ENCODE measurements around the gene GLCCI1. TPM values are rescaled to one million over a fixed set of nuclear protein-coding genes. Genes with fewer than 3 reads are reported as not detected.

GLCCI1 gene
- polyA plus RNA-seq, 1 donor (not counting 4 experiments of a cell fraction or from before 2014, with no cell fraction given): 3.4 TPM

- no peaks in the 10 kb centered on the region for H3K79me2 ChIP-seq (ENCODE audit: control insufficient read depth, insufficient read depth, low read length)
- TF ChIP-seq CTCF (optimal IDR thresholded peaks at IDR 0.05 in 1 of 3, IDR thresholded peaks at IDR 0.05 in 1 of 3, conservative IDR thresholded peaks at IDR 0.05 in 1 of 3; ENCODE audit: extremely low read depth in 1 of 3, insufficient read depth in 2 of 3, low read length in 3 of 3) (no peak), EZH2 (IDR thresholded peaks at IDR 0.05; ENCODE audit: low read length) (no peak)
- dilution Hi-C loops (cut with MboI; ENCODE audit: extremely low pct_ligation_motif_present, low sequenced_read_pairs): no loop called here
- no peaks in the 10 kb centered on the region for H4K20me1 ChIP-seq (ENCODE audit: control insufficient read depth, extremely low read depth, insufficient read depth, low read length)
- H3K4me2 ChIP-seq (ENCODE audit: control insufficient read depth, extremely low read depth, insufficient read depth, low read depth, low read length): no peak overlapping the region
- no peaks in the 10 kb centered on the region for H3K4me1 ChIP-seq (ENCODE audit: control insufficient read depth, extremely low read depth, insufficient read depth, low read length)
- no peaks in the 10 kb centered on the region for H3K9me1 ChIP-seq (ENCODE audit: control insufficient read depth, extremely low read depth, insufficient read depth, low read length)
- H3K9me3 ChIP-seq (ENCODE audit: control insufficient read depth, low read depth, low read length): no peaks in the 10 kb centered on the region
- H3K27ac ChIP-seq (ENCODE audit: control insufficient read depth, insufficient read depth, low read length): no peak overlapping the region
- DNase-seq (ENCODE audit: low read depth, low spot score) (no peak), FAIRE-seq (no peak)
- H3K4me3 ChIP-seq (ENCODE audit: control insufficient read depth in 2 of 3, extremely low read depth in 1 of 3, insufficient read depth in 2 of 3, low read depth in 1 of 3, low read length in 3 of 3): no peak overlapping the region
- H2AFZ ChIP-seq (ENCODE audit: control insufficient read depth, low read length): no peak overlapping the region
- H3K27me3 ChIP-seq (ENCODE audit: control insufficient read depth, extremely low read depth, insufficient read depth, low read length): no peaks in the 10 kb centered on the region
- no peak overlapping the region for H3K9ac ChIP-seq (ENCODE audit: control insufficient read depth, extremely low read depth, insufficient read depth, low read length)
- no peaks in the 10 kb centered on the region for H3K36me3 ChIP-seq (ENCODE audit: control insufficient read depth in 2 of 2, extremely low read depth in 1 of 2, insufficient read depth in 2 of 2, low read length in 2 of 2)
Observed at GRCh38 chr7:8135417-8135816, 166.8 kb downstream of the GLCCI1 start.

DNA sequence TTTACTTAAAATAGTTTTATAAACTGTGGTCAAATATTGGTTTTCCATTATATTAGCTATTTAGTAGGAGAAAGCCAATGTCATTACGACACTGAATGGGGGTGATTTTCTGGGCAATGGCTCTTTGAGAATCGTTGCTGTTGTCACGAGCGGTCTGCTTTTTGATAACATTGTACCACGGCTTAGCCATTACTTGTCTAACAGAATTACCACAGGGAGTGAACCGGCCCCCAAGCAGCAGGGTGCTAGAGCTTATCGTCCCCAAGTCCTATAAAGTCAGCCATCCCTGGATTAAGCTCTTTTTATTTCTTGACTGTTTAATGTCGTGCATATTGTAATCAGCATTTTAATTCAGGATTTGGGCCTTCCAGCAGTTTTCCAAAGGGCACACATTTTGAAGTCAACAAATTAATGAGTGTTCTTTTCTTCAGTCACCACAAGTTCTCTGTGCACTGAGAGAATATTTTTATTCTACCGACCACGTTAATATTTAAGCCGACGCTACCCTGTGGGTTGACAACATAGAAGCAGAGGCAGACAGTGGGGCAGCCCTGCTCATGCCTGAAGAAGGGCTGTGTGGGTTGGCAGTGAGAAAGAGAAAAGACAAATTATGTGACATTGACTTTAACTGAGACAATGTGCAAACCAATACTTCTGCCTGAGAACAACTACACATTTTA is 167.6 kb downstream of the GLCCI1 start:
- DNase-seq (ENCODE audit: low read depth, low spot score) (no peak), FAIRE-seq (no peak)
- Histone ChIP-seq H2AFZ (ENCODE audit: control insufficient read depth, low read length) (no peak overlapping the region), H3K27ac (ENCODE audit: control insufficient read depth, insufficient read depth, low read length) (no peak overlapping the region), H4K20me1 (ENCODE audit: control insufficient read depth, extremely low read depth, insufficient read depth, low read length) (no peaks in the 10 kb centered on the region), H3K27me3 (ENCODE audit: control insufficient read depth, extremely low read depth, insufficient read depth, low read length) (no peaks in the 10 kb centered on the region), H3K4me2 (ENCODE audit: control insufficient read depth, extremely low read depth, insufficient read depth, low read depth, low read length) (no peak overlapping the region), H3K79me2 (ENCODE audit: control insufficient read depth, insufficient read depth, low read length) (no peaks in the 10 kb centered on the region), H3K36me3 (ENCODE audit: control insufficient read depth in 2 of 2, extremely low read depth in 1 of 2, insufficient read depth in 2 of 2, low read length in 2 of 2) (no peaks in the 10 kb centered on the region), H3K9me3 (ENCODE audit: control insufficient read depth, low read depth, low read length) (no peaks in the 10 kb centered on the region), H3K9me1 (ENCODE audit: control insufficient read depth, extremely low read depth, insufficient read depth, low read length) (no peaks in the 10 kb centered on the region), H3K9ac (ENCODE audit: control insufficient read depth, extremely low read depth, insufficient read depth, low read length) (no peak overlapping the region), H3K4me1 (ENCODE audit: control insufficient read depth, extremely low read depth, insufficient read depth, low read length) (no peaks in the 10 kb centered on the region), H3K4me3 (ENCODE audit: control insufficient read depth in 2 of 3, extremely low read depth in 1 of 3, insufficient read depth in 2 of 3, low read depth in 1 of 3, low read length in 3 of 3) (no peak overlapping the region)
- dilution Hi-C loops (cut with MboI; ENCODE audit: extremely low pct_ligation_motif_present, low sequenced_read_pairs): no loop called here
- no peak for TF ChIP-seq EZH2 (IDR thresholded peaks at IDR 0.05; ENCODE audit: low read length)
- no peak for TF ChIP-seq CTCF (optimal IDR thresholded peaks at IDR 0.05 in 1 of 3, IDR thresholded peaks at IDR 0.05 in 1 of 3, conservative IDR thresholded peaks at IDR 0.05 in 1 of 3; ENCODE audit: extremely low read depth in 1 of 3, insufficient read depth in 2 of 3, low read length in 3 of 3)

Data from keratinocyte (primary cell).